ENCODE measurements around the gene FOXO3.

The FOXO3 gene

DNA sequence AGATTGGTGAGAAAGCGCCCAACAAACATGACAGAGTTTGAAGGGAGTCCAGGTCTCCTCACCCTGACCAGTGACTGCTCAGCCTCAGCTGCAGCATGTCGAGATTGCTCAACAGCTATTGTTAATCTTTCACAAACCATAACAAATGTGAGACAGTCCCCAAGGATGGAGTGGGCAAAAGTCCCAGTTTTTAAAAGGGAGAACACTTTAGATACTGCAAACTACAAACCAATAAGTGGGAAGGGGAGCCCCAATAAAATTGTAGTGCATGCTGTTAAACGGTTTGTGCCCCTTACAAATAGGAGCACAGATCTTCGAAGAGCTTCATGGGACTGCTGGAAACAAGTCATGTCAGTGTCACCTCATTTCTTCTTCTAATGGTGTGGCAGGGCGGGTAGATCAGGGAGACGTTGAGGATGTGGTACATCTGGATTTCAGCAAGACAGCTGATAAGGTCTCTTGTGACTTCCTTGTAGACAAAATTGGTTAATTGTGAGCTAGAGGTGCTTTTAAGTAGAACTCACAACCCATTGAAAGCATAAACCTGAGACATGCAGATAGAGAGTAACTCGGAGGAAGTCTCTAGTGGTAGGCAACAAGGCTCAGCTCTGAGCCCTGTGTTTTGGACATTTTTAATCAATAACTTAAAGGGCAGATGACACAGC lies 153.5 kb downstream of the FOXO3 start:
- no peak for DNase-seq (ENCODE audit: low spot score)

DNA sequence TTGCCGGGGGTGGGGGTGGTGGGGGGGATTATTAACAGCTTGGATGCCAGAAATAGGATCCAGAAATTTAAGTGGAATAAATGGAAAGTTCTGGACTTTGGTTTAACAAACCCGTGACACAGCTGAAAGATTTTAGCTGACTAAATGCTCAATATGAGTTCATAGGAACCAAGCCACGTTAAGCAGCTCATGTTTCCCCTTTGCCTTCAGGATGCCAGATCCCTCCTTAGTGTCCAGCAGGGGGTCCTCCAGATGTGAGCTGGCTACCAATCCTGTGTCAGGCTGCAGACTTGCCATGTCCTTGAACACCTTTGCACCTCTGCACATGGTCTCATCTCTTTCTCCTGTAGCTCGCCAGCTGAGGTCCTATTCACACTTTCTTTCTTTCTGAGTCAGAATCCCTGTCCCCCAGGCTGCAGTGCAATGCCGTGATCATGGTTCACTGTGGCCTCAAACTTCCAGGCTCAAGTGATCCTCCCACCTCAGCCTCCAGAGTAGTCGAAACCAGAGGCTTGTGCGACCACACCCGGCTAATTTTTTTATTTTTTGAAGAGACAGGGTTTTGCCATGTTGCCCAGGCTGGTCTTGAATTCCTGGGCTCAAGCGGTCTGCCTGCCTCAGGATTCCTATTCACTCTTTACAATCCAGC lies 154.2 kb downstream of the FOXO3 start:
- no peak for DNase-seq (ENCODE audit: low spot score)

DNA sequence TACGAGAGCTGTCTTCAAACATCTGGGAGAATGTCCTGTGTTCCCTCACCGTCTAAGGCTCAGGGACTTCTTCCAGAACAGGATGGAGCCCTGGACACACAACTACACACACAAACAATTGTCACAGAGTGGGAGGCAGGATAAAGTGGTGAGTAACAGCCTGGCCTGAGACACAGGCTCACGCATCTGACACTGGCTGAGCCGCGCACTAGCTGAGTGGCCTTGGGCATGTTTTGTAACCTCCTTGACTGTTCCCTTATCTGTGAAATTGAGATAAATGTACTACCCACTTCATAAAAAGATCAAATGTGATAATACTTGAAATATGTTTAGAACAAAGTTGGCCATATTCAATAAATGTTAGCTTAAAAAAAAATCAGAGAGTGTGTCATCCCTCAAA lies 155.1 kb downstream of the FOXO3 start:
- DNase-seq (ENCODE audit: low spot score) = no peak

DNA sequence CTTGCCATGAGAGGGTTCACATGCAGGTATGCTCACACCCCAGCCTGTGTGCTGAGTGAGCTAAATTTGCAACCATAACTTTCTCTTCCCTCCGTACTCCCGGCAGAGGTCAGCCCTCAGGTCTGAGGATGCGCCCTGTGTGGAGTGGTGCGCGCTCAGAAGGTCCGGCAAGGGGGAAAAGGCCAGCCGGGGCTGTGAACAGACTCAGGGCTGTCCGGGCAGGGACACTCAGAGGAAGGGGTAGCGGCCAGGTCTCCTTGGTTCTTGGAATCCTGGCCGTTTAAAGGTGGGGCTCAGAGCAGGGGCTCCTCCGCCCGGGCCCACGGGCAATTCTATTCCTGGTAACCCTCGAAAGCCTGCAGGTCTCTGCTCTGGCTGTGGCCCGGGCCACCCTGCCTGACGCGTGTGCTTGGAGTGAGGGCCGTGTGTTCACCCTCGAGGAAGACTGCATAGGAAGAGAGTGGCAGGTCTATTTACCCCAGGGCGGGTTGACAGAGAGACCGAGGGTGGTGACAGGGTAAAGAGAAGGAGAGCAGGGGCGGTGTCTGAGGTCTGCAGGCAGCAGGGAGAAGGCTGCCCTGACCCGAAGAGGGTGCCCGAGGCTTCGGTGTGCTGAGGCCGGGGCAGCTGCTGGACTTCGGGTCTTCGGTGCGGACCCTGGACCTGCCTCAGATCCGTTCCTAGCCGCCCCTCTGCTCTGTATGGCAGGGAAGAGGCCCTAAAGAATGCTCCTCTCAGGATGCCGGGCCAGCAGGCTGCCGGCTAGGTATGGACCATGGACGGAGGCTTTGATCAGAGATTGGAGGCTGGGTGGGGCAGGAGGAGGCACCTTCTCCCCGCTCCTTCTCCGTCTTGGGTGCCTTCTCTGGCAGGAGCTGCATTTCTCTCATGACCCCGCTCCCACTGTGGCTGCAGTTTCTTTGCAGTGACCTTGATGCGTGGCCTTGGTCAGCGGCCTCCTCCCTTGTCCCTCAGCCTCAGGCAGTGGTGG lies 156.4 kb downstream of the FOXO3 start:
- DNase-seq (ENCODE audit: low spot score) = no peak

DNA sequence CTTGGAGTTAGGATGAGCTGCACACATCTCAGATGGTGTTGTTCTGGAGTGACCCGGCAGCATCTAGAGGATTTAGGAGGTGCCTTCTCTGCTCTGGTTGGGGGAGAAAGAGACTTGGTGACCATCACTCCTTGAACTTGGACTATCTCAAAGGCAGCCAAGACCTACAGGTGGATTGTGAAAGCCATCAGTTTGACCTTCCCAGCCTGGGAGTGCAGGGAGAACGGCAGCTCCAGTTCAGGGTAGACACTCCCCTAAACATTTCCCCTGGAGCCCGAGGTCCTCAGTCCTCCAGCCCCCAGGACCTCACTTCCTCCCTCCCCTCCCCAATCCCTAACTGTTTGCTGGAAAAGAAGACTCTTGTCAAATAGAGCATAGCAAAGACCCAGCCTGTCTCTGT lies 158.8 kb downstream of the FOXO3 start:
- no peak for DNase-seq (ENCODE audit: low spot score)

DNA sequence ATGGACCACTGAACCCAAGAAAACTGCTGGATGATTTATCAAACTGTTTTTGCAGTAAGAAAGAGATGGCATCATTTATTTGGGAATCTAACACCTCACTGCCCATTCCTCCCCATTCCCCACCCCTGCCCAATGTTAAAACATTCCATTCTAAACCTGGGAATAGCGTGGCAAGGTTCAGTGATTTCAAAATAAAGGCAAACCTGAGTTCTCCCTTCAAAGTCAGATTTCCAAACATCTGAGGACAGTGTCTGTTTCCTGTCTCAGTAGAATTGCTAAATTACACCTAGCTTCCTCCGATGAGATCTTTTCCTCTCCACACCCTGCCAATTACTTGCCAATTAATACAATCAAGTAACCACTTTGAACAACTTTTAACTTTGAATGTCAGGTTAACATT lies 160.1 kb downstream of the FOXO3 start:
- no peak for DNase-seq (ENCODE audit: low spot score)

DNA sequence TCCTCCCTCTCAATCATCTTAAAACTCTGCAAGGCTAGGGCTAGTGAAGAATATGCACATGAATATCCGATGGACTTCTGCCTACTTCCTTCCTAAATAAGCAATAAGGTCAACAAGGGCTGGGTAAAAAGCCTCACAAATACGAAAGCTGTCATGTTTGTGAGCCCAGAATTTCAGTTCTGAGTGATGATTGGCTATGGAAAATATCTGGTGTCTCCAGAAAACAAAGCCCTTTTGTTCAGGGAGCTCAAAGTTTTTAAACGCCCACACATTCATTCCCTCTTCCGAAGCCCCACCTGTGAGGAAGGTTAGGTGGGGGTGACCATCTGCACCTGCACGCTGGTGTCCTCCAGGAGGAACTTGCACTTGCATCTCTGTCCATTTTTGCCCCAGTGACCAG lies 160.6 kb downstream of the FOXO3 start:
- DNase-seq (ENCODE audit: low spot score) = no peak

DNA sequence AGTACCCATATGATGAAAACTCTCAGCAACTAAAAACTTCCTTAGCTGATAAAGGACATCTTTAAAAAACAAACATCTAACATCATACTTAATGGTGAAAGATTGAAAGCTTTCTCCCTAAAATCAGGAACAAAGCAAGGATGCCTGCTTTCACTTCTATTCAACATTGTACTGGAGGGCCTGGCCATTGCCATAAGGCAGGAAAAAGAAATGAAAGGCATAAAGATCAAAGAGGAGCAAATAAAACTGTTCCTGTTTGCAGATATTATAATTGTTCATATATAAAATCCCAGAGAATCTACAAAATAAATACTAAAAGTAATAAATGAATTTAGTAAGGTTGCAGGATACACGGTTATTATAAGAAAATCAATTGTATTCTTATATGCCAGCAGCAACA lies 162.9 kb downstream of the FOXO3 start:
- no peak for DNase-seq (ENCODE audit: low spot score)

DNA sequence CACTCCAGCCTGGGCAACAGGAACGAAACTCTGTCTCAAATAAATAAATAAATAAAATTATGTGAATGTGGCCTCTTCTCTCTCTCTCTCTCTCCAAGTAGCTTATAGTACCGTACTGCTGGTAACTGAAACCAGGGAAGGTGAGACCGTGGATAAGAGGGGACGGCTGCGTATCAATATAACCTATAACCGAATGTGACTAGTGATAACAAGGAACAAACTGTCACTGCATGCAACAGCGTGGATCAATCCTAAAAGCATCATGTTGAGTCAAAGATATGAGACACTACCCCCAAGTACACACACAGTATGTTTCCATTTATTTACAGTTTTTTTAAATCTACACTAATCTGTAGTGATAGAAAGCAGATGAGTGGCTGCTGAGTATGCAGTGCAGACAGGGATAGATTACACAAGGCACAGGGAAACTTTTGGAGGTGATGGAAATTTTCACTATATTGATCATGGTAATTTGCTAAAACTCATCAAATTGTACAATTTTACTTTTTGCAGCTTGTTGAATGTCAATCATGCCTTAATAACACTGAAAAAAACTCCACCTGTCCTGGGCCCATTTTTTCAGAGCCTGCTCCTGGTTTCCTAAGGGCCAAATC lies 166.1 kb downstream of the FOXO3 start:
- DNase-seq (ENCODE audit: low spot score) = no peak

DNA sequence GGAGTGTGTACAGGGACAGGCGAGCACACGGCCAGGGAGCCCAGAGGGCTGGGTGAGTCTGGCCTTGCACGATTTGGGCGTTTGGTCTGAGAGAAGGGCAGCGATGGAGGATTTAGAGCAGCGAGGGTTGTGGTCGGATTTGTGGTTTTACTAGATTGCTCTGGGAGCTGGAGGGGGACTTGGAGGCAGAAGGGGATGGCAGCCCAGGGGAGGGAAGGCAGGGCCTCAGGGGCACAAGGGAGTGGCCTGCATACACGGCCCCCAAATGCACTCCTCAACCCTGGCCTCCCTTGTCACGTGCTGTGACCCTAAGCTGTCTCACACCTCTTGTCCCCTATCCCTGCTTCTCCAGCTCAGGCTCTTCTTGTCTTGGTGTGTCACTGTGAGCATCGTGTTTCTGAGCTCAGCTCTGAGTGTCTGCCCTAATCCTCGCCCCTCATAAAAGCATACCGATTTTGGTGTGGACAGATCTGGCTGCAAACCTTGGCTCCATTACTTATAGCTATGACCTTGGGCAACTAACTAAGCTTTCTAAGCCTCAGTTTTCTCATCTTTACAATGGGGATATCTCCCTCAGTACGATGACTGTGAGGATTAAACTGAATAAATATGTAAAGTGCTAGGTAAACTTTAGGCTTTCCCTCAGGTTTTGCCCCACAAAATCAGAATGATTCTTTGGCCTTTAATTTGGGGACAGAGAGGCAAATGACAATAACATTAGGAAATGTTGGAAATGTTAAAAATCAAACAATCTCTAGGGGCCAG lies 167.4 kb downstream of the FOXO3 start:
- DNase-seq (ENCODE audit: low spot score) = no peak

DNA sequence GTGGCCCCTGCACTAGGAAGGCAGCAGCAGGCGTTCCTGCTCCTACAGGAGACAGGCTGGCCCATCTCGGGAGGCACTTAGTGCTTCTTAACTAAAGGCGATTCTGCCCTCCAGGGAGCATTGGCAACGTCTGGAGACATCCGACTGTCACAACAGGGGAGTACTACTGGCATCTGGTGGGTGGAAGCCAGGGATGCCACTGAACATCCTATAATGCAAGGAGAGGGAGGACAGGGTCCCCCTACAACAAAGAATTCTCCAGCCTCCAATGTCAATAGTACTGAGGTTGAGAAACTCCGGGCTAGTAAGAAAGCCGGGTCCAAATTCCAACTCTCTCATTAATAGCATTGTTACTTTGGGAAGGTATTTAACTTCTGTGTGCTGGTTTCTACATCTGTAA lies 168.1 kb downstream of the FOXO3 start:
- no peak for DNase-seq (ENCODE audit: low spot score)

DNA sequence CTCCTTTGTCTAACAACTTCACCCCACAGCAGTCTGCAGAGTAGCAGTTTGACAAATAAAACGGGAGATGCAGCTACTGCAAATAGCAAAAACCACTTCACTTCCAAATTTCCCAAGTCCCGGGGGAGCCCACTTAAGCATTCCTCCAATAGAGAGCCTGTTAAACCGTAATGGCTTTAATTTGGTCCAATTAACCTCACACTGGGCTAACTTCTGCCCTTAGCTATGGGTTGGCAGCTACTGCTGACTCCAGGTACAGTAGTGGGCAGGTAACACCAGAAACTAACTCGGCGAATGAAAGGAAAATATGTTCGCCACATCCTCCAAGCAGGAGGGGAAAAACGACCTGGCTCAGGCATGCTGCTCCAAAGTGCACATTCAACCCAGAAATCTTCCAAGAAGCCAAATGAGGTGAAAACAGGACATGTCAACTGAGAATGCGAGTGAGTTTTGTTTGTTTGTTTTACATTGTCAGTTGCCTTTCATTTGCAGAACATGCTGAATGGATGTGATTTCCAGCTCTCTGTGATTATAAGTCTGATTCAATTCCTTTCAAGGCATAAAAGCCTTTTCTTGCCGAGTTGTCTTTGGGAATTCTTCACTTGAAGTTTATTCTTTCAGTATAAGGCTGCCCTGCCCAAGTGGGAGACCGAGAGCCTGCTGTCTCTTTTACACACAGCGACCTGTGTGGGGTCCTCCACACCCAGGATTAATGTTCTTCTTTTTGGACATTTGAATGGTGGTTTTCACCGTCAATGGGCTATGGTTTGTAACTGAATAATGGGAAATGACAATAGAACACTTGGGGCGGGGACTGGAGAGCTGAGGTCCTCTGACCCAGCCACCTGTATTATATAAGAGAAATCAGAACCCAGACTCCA lies 170.2 kb downstream of the FOXO3 start:
- DNase-seq (ENCODE audit: low spot score) = peak; percentile 31

DNA sequence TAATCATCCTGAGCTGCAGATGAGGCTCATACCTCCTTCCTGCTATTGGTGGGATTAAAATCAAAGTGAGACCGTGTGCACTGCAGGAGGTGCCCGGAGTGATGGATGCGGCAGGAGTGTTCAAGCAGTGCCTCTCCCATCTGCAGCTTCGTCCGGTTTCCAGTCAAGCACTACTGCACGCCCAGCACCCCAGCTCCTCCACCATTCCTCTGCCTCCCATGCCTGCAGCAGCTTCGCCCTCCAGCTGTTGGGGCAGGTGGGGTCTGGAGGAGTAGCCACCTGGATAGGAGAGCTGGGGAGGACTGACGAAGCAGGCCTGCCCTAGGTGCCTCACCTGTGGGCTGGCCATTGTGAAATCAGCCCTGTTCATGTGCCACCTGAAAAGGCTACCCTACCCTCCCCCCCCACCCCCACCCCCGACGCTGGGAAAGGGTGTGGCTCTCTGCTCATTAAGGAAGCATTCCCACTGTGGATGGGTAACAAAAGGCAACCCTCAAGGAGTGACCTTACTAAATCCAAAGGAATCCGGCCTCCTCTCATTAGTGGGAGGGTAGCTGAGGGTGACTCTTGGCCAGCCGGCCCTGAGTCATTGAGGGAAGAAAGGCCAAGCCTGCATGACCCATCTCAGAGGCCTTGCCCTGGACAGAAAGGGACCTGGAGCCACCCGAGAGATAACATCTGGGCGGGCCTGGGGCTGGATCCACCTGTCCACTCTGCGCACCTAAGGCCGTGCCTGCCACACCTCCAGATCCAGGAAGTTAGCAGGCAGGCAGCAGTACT lies 171.6 kb downstream of the FOXO3 start:
- no peak for DNase-seq (ENCODE audit: low spot score)

DNA sequence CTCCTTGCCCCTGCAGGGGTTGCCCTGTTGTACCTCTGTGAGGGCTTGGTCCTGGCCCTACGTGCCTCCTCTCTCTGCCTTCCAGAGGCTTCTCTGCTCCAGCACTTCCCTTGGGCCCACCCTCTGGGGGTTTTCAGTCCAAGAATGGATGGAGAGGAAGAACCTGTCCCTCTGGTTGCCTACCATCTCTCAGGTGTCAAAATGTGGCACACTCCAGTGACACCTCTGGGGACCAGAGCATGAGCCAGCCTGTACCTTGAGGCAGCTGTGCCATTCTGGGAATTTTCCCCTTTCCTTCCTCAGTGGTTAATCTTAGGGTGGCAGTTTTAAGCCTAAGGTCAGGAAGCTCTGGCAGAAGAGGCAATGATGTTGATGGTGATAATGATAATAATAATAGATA lies 172.3 kb downstream of the FOXO3 start:
- no peak for DNase-seq (ENCODE audit: low spot score)

DNA sequence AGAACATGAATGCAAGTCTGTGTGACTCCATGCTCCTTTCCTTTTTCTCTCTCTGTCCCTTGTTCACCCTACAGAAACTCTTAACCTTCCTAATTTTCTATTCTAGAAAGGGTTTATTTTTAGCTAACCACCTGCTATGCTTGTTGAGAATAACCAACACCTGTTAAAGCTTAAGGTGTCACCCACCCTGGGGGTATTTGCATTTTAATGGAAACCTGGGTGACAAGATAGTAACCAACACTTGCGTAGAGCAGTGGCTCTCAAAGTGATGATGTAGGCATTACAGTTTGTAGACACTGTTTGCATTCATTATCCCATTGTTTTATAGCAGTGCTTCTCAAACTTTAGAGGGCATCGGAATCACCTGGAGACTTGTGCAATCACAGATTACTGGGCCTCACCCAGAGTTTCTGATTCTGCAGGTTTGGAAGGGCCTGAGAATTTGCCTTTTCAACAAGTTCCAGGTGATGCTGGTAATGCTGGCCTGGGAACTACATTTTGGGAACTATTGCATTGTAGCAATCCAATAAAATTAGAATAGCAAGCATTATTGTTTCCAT lies 173.1 kb downstream of the FOXO3 start:
- no peak for DNase-seq (ENCODE audit: low spot score)
